Measurements from ENCODE around the gene EXOSC7. TPM values are rescaled to one million over a fixed set of nuclear protein-coding genes. Genes with fewer than 3 reads are reported as not detected.

EXOSC7 gene
- total RNA-seq, 1 experiment from 2014 or later = 88.7 TPM

- Mint-ChIP-seq H3K4me3 (no peak overlapping the region), H3K27me3 (ENCODE audit: low read depth) (no peaks in the 10 kb centered on the region), H3K36me3 (ENCODE audit: insufficient read depth in 1 of 3, low read depth in 3 of 3) (peaks cover 34 to 67% (median 62%) of the 10 kb centered on the region in 3 experiments), H3K27ac (no peak overlapping the region), H3K9me3 (no peaks in the 10 kb centered on the region), H3K4me1 (peaks cover 21 to 25% of the 10 kb centered on the region in 2 experiments)
- no peak overlapping the region for H2BK12ac ChIP-seq (ENCODE audit: insufficient read length, low read depth, low read length)
- WGBS (ENCODE audit: extremely low coverage, insufficient read length, low lambda C conversion rate) = no CpG with 5 or more reads among the region's 5 CpGs
- H3K9ac ChIP-seq (ENCODE audit: extremely low read depth, insufficient read length, low read length) = no peak overlapping the region
- no peak overlapping the region for H4K91ac ChIP-seq (ENCODE audit: insufficient read length, low read depth, low read length)
- TF ChIP-seq CTCF (conservative IDR thresholded peaks at IDR 0.05) = no peak
- no peak overlapping the region for H3K4me2 ChIP-seq (ENCODE audit: insufficient read depth, insufficient read length, low read length)
- H3K79me1 ChIP-seq (ENCODE audit: insufficient read depth, low read depth, low read length, poor library complexity, severe bottlenecking) = no peaks in the 10 kb centered on the region
- H2AFZ ChIP-seq (ENCODE audit: low read length) = no peak overlapping the region
- H3K9me3 ChIP-seq (ENCODE audit: control insufficient read depth, low read depth, low read length) = no peaks in the 10 kb centered on the region
- no peaks in the 10 kb centered on the region for H3K4me1 ChIP-seq (ENCODE audit: insufficient read depth, low read length)
- H4K8ac ChIP-seq (replicated peaks; ENCODE audit: insufficient read length, low read depth, low read length) = no peak overlapping the region
- no peak overlapping the region for H2AK5ac ChIP-seq (ENCODE audit: insufficient read length, low read length)
- no peak overlapping the region for H2BK120ac ChIP-seq (ENCODE audit: low read depth, low read length, poor library complexity, severe bottlenecking)
- no peak overlapping the region for H3T11ph ChIP-seq (ENCODE audit: low read length)
- no peaks in the 10 kb centered on the region for H3K23me2 ChIP-seq (ENCODE audit: insufficient read length, low read depth, low read length, poor library complexity, severe bottlenecking)
- no peak overlapping the region for H4K5ac ChIP-seq (ENCODE audit: insufficient read length, low read depth, low read length)
- H3K14ac ChIP-seq (ENCODE audit: insufficient read depth, low read length) = no peak overlapping the region; the same call in 1 of the 2 replicates
- no peak overlapping the region for H2BK5ac ChIP-seq (ENCODE audit: insufficient read length, low read length)
- H3K27me3 ChIP-seq (ENCODE audit: insufficient read depth, low read length) = no peaks in the 10 kb centered on the region
- no peak overlapping the region for H2BK20ac ChIP-seq (ENCODE audit: low read depth, low read length, poor library complexity, severe bottlenecking)
- no peak overlapping the region for H2BK15ac ChIP-seq (ENCODE audit: low read depth, low read length)
- H3K4ac ChIP-seq (ENCODE audit: low read depth, low read length) = no peak overlapping the region
- H3K56ac ChIP-seq (ENCODE audit: insufficient read length, low read depth, low read length) = no peak overlapping the region
- H3K18ac ChIP-seq (ENCODE audit: insufficient read length, low read depth, low read length) = no peak overlapping the region
- no peak for DNase-seq
- H4K20me1 ChIP-seq (ENCODE audit: control insufficient read depth, insufficient read depth, insufficient read length) = no peaks in the 10 kb centered on the region
- H3K79me2 ChIP-seq (ENCODE audit: insufficient read depth, low read length) = no peaks in the 10 kb centered on the region
- H3K23ac ChIP-seq (ENCODE audit: insufficient read length, low read depth, low read length) = no peak overlapping the region
- no peak overlapping the region for H3K27ac ChIP-seq (ENCODE audit: insufficient read length, low read depth, low read length)
Observed at GRCh38 chr3:44929782-44930181, 46.3 kb upstream of the EXOSC7 start.
